Neural crest cell (in vitro differentiated cells): ENCODE measurements around the gene SCP2. TPM values are rescaled to one million over a fixed set of nuclear protein-coding genes. Genes with fewer than 3 reads are reported as not detected.

Experiments
- DNase-seq: peaks from one replicate; pipeline ENCODE4 v3.0.0; 2021; ENCODE audit warnings: low read depth, mixed read lengths, low spot score
- H3K27ac Mint-ChIP-seq: one replicate; pipeline ENCODE4 v1.8.0; 2021; ENCODE audit warnings: mild to moderate bottlenecking, mixed read lengths; ENCODE audit not compliant: unreplicated experiment
- H3K27me3 Mint-ChIP-seq: 2 replicates; pipeline ENCODE4 v1.8.0; 2021; ENCODE audit warnings: low read depth, mild to moderate bottlenecking, mixed read lengths
- H3K36me3 Mint-ChIP-seq: 2 replicates; pipeline ENCODE4 v1.8.0; 2021; ENCODE audit warnings: low read depth, mild to moderate bottlenecking, mixed read lengths
- H3K4me1 Mint-ChIP-seq: 2 replicates; pipeline ENCODE4 v1.8.0; 2021; ENCODE audit warnings: mixed read lengths
- H3K4me3 Mint-ChIP-seq: one replicate; pipeline ENCODE4 v1.8.0; 2021; ENCODE audit warnings: mild to moderate bottlenecking, mixed read lengths
- H3K9me3 Mint-ChIP-seq: 2 replicates; pipeline ENCODE4 v1.8.0; 2021; ENCODE audit warnings: mixed read lengths
- CTCF ChIP-seq: fragments of 200-600 bp; sonication (generic); conservative IDR thresholded peaks from 2 replicates; pipeline ENCODE4 v1.5.0; 2021; ENCODE audit warnings: antibody characterized with exemption, mild to moderate bottlenecking
- total RNA-seq: library from RNA; stranded (reverse); gene quantifications from 2 replicates; pipeline ENCODE4 v1.2.1, GENCODE V29; 2021

SCP2 gene
- total RNA-seq, 1 donor from 2014 or later: 61.8 TPM

DNA sequence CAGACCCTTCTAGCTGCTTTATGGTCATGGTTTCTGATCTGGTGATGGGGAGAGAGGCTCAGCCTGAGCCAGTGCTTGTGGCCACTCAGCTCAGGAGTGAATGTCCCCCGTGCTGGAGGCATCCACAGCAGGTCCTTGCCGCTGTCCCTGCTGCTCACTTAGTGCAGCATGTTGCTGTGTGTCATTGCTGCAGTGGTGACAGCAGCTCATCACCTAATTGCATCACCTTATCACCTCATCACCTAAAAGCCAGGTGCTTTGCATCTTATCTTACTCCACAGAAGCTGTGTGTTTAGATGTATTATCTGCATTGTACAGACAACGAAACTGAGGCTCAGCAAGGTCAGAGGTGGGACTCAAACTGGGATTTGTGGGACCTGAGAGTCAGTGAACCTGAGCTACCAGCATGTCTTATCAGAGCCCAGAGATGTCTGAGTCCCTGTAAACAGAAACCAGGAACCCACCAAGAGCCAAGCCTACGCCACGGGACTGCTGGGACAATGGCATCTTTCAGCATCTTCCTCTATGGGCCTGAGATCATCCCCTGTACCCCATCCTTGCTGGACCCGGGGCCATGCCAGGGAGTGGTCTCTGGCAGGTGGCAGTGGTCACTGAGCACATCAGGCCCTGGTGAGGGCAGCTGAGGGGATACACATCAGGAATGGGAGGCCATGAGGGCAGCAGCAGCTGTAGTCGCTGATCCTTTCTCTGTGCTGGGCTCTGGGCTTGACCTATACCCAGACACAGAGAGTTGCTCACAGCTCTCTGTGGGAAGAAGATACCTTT, 141.4 kb downstream of the SCP2 start:
- Mint-ChIP-seq H3K27me3 (peaks cover 20% of the 10 kb centered on the region), H3K36me3 (no peaks in the 10 kb centered on the region), H3K4me3 (no peak overlapping the region), H3K4me1 (peaks cover 7% of the 10 kb centered on the region), H3K9me3 (no peaks in the 10 kb centered on the region), H3K27ac (no peak overlapping the region)
- no peak for DNase-seq
- no peak for TF ChIP-seq CTCF

DNA sequence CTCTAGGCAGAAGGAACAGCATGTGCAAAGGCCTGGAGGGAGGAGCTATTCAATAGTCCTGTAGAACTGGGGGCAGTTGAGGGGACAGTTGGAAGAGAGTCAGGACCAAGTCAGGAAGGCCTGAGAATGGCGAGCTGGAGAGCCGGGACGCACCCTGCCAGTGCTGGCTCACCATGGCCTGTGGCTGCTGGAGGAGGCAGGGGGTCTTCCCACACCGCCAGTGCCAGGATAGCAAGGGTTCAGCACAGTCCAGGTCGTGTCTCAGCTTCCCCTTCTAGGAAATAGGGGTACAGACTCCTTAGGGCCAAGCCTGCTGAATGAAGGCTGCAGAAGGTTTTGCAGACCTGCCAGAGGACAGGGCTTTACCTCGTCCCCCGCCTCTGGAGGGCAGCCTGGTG, 142.2 kb downstream of the SCP2 start:
- Mint-ChIP-seq H3K36me3 (no peaks in the 10 kb centered on the region), H3K4me3 (no peak overlapping the region), H3K27ac (no peak overlapping the region), H3K27me3 (peaks cover 12% of the 10 kb centered on the region), H3K9me3 (no peaks in the 10 kb centered on the region), H3K4me1 (peaks cover 9% of the 10 kb centered on the region)
- no peak for DNase-seq
- no peak for TF ChIP-seq CTCF

- no peak for DNase-seq
- peaks cover 7% of the 10 kb centered on the region for H3K27me3 Mint-ChIP-seq
- peaks cover 9% of the 10 kb centered on the region for H3K4me1 Mint-ChIP-seq
- no peak overlapping the region for H3K4me3 Mint-ChIP-seq
- no peaks in the 10 kb centered on the region for H3K9me3 Mint-ChIP-seq
- no peaks in the 10 kb centered on the region for H3K36me3 Mint-ChIP-seq
- no peak overlapping the region for H3K27ac Mint-ChIP-seq
- TF ChIP-seq CTCF: no peak
Measured at GRCh38 chr1:53069663-53070327, 142.7 kb downstream of the SCP2 start.

- Mint-ChIP-seq H3K36me3 (no peaks in the 10 kb centered on the region), H3K9me3 (no peaks in the 10 kb centered on the region), H3K4me1 (peaks cover 9% of the 10 kb centered on the region), H3K4me3 (no peak overlapping the region), H3K27ac (no peak overlapping the region), H3K27me3 (peaks cover 2% of the 10 kb centered on the region)
- no peak for TF ChIP-seq CTCF
- no peak for DNase-seq
Measured at GRCh38 chr1:53070621-53071020, 143.5 kb downstream of the SCP2 start.

DNA sequence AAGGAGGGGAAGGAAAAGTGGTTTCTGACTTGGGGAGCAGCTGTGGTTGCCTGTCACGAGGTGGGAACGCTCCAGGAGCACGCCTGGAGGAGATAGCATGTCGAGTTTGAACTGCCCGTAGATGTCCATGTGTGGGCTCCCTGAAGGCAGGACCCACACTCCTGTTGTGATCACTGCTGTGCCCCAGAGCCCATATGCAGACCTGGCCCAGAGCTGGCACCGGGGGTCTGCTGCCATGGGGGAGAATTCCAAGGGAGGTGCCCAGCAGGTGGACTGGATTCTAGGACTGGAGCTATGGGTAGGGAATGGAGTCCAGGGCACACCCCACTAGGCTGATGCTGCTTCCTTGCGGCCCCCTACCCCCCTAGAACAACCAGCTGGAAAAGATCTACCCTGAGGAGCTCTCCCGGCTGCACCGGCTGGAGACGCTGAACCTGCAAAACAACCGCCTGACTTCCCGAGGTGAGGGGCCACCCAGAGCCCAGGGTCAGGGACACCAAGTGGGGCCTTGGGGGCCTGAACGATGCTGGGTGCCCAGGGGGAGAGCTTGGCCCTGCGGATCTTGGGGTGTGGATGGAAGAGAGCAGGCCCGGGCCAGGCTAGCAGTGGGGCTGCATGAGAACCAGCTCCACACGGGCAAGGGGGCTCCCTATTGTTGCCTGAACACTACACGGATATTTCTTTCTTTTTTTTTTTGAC, 144.2 kb downstream of the SCP2 start:
- Mint-ChIP-seq H3K9me3 (no peaks in the 10 kb centered on the region), H3K27ac (no peak overlapping the region)

More for the DNA sequence above, 144.2 kb downstream of the SCP2 start:
- Mint-ChIP-seq H3K4me1 (peaks cover 9% of the 10 kb centered on the region), H3K36me3 (no peaks in the 10 kb centered on the region), H3K4me3 (no peak overlapping the region), H3K27me3 (no peaks in the 10 kb centered on the region)
- no peak for TF ChIP-seq CTCF
- no peak for DNase-seq
